GM18868 (cell line): Measurements from ENCODE around the gene SNX10.

Experiments
- ATAC-seq: cut with Tn5 transposase; IDR thresholded peaks from one replicate; pipeline ENCODE4 v1.9.1; 2021; ENCODE audit warnings: mild to moderate bottlenecking, moderate library complexity; ENCODE audit not compliant: unreplicated experiment

The SNX10 gene

GRCh38 chr7:26365901-26366275 lies 74.2 kb downstream of the SNX10 start:
- no peak for ATAC-seq

GRCh38 chr7:26367219-26367711 lies 75.6 kb downstream of the SNX10 start:
- no peak for ATAC-seq

GRCh38 chr7:26368542-26368941 lies 76.9 kb downstream of the SNX10 start:
- ATAC-seq, result no peak

GRCh38 chr7:26369593-26369992 lies 77.9 kb downstream of the SNX10 start:
- ATAC-seq, result no peak

GRCh38 chr7:26370011-26370410 lies 78.3 kb downstream of the SNX10 start:
- ATAC-seq, result no peak

GRCh38 chr7:26372249-26372648 lies 80.6 kb downstream of the SNX10 start:
- no peak for ATAC-seq

- ATAC-seq, result no peak
Measured at GRCh38 chr7:26372704-26373103, 81.0 kb downstream of the SNX10 start.

GRCh38 chr7:26374647-26375373 lies 83.1 kb downstream of the SNX10 start:
- ATAC-seq, result no peak

GRCh38 chr7:26375726-26376174 lies 84.1 kb downstream of the SNX10 start:
- ATAC-seq, result peak; percentile 26

GRCh38 chr7:26376175-26376917 lies 84.7 kb downstream of the SNX10 start:
- ATAC-seq, result peak; percentile 33

- no peak for ATAC-seq
Measured at GRCh38 chr7:26378016-26378415, 86.4 kb downstream of the SNX10 start.

- no peak for ATAC-seq
Measured at GRCh38 chr7:26379711-26380110, 88.0 kb downstream of the SNX10 start.

- ATAC-seq, result no peak
Measured at GRCh38 chr7:26381476-26382353, 90.1 kb downstream of the SNX10 start.

GRCh38 chr7:26385240-26385639 lies 93.6 kb downstream of the SNX10 start:
- ATAC-seq, result no peak

GRCh38 chr7:26387731-26388130 lies 96.1 kb downstream of the SNX10 start:
- no peak for ATAC-seq

- ATAC-seq, result peak; percentile 93
Measured at GRCh38 chr7:26388256-26388655, 96.6 kb downstream of the SNX10 start.

- ATAC-seq, result no peak
Measured at GRCh38 chr7:26390016-26390415, 98.4 kb downstream of the SNX10 start.

- no peak for ATAC-seq
Measured at GRCh38 chr7:26393818-26394217, 102.2 kb downstream of the SNX10 start.

- ATAC-seq, result no peak
Measured at GRCh38 chr7:26397332-26397731, 105.7 kb downstream of the SNX10 start.

GRCh38 chr7:26397796-26398426 lies 106.2 kb downstream of the SNX10 start:
- peak; percentile 27 for ATAC-seq

GRCh38 chr7:26398427-26398755 lies 106.7 kb downstream of the SNX10 start:
- ATAC-seq, result peak; percentile 50
